Measurements from ENCODE around the gene WNT2B.

The WNT2B gene

GRCh38 chr1:112527266-112528010 lies 18.7 kb downstream of the WNT2B start:
- no peak for DNase-seq

- DNase-seq, result no peak
Measured at GRCh38 chr1:112528076-112528475, 19.3 kb downstream of the WNT2B start.

GRCh38 chr1:112529301-112529700 lies 20.5 kb downstream of the WNT2B start:
- DNase-seq, result no peak

- no peak for DNase-seq
Measured at GRCh38 chr1:112530832-112531231, 22.1 kb downstream of the WNT2B start.

GRCh38 chr1:112532064-112532463 lies 23.3 kb downstream of the WNT2B start:
- no peak for DNase-seq

GRCh38 chr1:112533029-112533428 lies 24.3 kb downstream of the WNT2B start:
- DNase-seq, result no peak

- no peak for DNase-seq
Measured at GRCh38 chr1:112536561-112536960, 27.8 kb downstream of the WNT2B start.

- no peak for DNase-seq
Measured at GRCh38 chr1:112537456-112537855, 28.7 kb downstream of the WNT2B start.

GRCh38 chr1:112538883-112539282 lies 30.1 kb downstream of the WNT2B start:
- no peak for DNase-seq

- DNase-seq, result no peak
Measured at GRCh38 chr1:112540226-112540794, 31.5 kb downstream of the WNT2B start.

- no peak for DNase-seq
Measured at GRCh38 chr1:112541299-112541698, 32.5 kb downstream of the WNT2B start.

- DNase-seq, result no peak
Measured at GRCh38 chr1:112542206-112542973, 33.6 kb downstream of the WNT2B start.

- DNase-seq, result no peak
Measured at GRCh38 chr1:112544011-112544688, 35.4 kb downstream of the WNT2B start.

- no peak for DNase-seq
Measured at GRCh38 chr1:112544751-112545150, 36.0 kb downstream of the WNT2B start.

GRCh38 chr1:112546076-112546475 lies 37.3 kb downstream of the WNT2B start:
- DNase-seq, result no peak

GRCh38 chr1:112548547-112548946 lies 39.8 kb downstream of the WNT2B start:
- no peak for DNase-seq

GRCh38 chr1:112549590-112549989 lies 40.8 kb downstream of the WNT2B start:
- DNase-seq, result no peak

GRCh38 chr1:112554411-112554810 lies 45.6 kb downstream of the WNT2B start:
- DNase-seq, result no peak

GRCh38 chr1:112557385-112557784 lies 48.6 kb downstream of the WNT2B start:
- DNase-seq, result no peak

GRCh38 chr1:112558634-112559033 lies 49.9 kb downstream of the WNT2B start:
- no peak for DNase-seq

- DNase-seq, result no peak
Measured at GRCh38 chr1:112563341-112563740, 54.6 kb downstream of the WNT2B start.

- DNase-seq, result no peak
Measured at GRCh38 chr1:112564081-112564480, 55.3 kb downstream of the WNT2B start.

Data from anterior cingulate cortex (tissue), 58 donors.